H1 (cell line): ENCODE results near the gene CD47. TPM values are rescaled to one million over a fixed set of nuclear protein-coding genes. Genes with fewer than 3 reads are reported as not detected.

Source experiments
- polyA plus RNA-seq, 7 experiments: library from polyadenylated mRNA; depleted of rRNA in 3 of 7; stranded (reverse) in 5 of 7; unstranded in 2 of 7; fragments of >200 nt in 5 of 7; fragments of 200-250 nt in 2 of 7; gene quantifications; 1 replicate in 5 of 7; 2 replicates in 1 of 7; 4 replicates in 1 of 7; pipeline versions ENCODE4 v1.2.1 to v1.2.3, GENCODE V29; 2011 to 2013; ENCODE audit warnings: missing spikeins in 2 of 7, mixed read lengths in 2 of 7
- total RNA-seq: library from RNA; stranded (reverse); fragmentation: NEBNext Ultra II Directional; extraction: Animal tissue kit (Norgen Biotek cat#: 25700); gene quantifications from 2 replicates; pipeline ENCODE4 v1.2.1, GENCODE V29; 2021
- TF ChIP-seq, protein P1 (sequence below): fragments of 300-600 bp; sonication (generic); IDR thresholded peaks from 2 replicates; pipeline ENCODE4 v1.7.1; 2012; ENCODE audit warnings: low read length, moderate library complexity, mild to moderate bottlenecking, inconsistent platforms; ENCODE audit not compliant: insufficient replicate concordance

The CD47 gene
- total and polyA plus RNA-seq, 2 of the 8 experiments (the other 6 are each of a cell fraction or from before 2014, with no cell fraction given) = 14.4 to 19.3 TPM

DNA sequence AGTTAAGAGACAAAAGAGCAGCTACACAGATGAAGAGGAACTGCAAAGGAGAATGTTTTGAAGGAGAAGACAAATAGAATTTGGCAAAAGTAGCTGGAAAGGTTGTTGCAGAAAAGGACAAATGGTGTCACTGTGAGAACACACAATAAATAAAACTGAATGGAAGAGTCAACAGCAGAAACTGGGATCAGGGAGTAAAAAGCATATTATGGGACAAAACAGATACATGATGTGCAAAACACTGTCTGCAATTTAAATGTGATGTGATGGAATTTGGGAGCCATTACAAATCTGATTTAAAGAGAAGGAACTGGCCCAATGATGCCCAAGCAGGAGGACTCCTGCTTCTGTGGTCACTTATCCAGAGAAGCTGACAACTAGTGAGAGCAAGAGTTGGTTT lies 46.1 kb downstream of the CD47 start (continued):
- TF ChIP-seq, protein P1, sequence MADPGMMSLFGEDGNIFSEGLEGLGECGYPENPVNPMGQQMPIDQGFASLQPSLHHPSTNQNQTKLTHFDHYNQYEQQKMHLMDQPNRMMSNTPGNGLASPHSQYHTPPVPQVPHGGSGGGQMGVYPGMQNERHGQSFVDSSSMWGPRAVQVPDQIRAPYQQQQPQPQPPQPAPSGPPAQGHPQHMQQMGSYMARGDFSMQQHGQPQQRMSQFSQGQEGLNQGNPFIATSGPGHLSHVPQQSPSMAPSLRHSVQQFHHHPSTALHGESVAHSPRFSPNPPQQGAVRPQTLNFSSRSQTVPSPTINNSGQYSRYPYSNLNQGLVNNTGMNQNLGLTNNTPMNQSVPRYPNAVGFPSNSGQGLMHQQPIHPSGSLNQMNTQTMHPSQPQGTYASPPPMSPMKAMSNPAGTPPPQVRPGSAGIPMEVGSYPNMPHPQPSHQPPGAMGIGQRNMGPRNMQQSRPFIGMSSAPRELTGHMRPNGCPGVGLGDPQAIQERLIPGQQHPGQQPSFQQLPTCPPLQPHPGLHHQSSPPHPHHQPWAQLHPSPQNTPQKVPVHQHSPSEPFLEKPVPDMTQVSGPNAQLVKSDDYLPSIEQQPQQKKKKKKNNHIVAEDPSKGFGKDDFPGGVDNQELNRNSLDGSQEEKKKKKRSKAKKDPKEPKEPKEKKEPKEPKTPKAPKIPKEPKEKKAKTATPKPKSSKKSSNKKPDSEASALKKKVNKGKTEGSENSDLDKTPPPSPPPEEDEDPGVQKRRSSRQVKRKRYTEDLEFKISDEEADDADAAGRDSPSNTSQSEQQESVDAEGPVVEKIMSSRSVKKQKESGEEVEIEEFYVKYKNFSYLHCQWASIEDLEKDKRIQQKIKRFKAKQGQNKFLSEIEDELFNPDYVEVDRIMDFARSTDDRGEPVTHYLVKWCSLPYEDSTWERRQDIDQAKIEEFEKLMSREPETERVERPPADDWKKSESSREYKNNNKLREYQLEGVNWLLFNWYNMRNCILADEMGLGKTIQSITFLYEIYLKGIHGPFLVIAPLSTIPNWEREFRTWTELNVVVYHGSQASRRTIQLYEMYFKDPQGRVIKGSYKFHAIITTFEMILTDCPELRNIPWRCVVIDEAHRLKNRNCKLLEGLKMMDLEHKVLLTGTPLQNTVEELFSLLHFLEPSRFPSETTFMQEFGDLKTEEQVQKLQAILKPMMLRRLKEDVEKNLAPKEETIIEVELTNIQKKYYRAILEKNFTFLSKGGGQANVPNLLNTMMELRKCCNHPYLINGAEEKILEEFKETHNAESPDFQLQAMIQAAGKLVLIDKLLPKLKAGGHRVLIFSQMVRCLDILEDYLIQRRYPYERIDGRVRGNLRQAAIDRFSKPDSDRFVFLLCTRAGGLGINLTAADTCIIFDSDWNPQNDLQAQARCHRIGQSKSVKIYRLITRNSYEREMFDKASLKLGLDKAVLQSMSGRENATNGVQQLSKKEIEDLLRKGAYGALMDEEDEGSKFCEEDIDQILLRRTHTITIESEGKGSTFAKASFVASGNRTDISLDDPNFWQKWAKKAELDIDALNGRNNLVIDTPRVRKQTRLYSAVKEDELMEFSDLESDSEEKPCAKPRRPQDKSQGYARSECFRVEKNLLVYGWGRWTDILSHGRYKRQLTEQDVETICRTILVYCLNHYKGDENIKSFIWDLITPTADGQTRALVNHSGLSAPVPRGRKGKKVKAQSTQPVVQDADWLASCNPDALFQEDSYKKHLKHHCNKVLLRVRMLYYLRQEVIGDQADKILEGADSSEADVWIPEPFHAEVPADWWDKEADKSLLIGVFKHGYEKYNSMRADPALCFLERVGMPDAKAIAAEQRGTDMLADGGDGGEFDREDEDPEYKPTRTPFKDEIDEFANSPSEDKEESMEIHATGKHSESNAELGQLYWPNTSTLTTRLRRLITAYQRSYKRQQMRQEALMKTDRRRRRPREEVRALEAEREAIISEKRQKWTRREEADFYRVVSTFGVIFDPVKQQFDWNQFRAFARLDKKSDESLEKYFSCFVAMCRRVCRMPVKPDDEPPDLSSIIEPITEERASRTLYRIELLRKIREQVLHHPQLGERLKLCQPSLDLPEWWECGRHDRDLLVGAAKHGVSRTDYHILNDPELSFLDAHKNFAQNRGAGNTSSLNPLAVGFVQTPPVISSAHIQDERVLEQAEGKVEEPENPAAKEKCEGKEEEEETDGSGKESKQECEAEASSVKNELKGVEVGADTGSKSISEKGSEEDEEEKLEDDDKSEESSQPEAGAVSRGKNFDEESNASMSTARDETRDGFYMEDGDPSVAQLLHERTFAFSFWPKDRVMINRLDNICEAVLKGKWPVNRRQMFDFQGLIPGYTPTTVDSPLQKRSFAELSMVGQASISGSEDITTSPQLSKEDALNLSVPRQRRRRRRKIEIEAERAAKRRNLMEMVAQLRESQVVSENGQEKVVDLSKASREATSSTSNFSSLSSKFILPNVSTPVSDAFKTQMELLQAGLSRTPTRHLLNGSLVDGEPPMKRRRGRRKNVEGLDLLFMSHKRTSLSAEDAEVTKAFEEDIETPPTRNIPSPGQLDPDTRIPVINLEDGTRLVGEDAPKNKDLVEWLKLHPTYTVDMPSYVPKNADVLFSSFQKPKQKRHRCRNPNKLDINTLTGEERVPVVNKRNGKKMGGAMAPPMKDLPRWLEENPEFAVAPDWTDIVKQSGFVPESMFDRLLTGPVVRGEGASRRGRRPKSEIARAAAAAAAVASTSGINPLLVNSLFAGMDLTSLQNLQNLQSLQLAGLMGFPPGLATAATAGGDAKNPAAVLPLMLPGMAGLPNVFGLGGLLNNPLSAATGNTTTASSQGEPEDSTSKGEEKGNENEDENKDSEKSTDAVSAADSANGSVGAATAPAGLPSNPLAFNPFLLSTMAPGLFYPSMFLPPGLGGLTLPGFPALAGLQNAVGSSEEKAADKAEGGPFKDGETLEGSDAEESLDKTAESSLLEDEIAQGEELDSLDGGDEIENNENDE = no peak
